Dedifferentiated amniotic fluid mesenchymal stem cell (primary cell): ENCODE data around the gene TPCN2.
"Not testable (repeated sequence)": the region's sequence is repeated elsewhere in the genome, so short reads cannot be mapped to it uniquely, and the experiment has no call there.

ENCODE experiments used
- DNase-seq: peaks from one replicate; pipeline ENCODE4 v3.0.0-alpha.2; 2016; ENCODE audit errors: extremely low spot score

Gene TPCN2

DNA sequence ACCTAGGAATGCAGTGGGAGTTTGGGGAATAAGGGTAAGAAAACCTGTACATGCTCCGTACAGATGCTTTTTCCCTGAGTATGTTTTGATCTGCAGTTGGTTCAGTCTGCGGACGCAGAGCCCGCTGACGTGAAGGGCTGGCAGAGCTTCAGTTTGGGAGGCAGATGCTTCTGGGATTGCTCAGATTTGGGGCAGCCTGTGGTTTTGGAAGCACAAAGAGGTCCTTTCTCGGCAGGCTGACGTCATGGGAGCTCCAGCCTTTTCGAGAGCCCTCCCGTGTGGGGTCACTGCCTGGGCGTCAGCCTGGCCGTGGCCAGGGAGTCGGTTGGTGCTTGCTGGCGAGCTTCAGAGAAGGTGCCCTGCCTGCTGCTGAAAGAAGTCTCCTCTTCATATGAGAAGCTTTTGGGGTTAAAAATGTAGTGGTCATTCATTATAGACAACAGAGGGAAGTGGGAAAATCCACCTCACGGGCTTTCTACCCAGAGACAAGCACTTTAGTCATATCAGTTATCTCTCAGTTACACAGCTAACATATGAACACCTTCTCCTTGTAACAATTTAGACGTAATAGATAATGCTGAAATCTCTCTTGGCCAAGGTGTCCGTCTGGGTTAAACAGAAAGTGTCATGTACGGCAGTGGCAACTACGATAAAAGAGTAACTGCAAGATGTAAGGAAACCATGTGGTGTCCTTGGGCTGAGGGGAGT is 26.8 kb downstream of the TPCN2 start:
- peak; percentile 81 for DNase-seq

DNA sequence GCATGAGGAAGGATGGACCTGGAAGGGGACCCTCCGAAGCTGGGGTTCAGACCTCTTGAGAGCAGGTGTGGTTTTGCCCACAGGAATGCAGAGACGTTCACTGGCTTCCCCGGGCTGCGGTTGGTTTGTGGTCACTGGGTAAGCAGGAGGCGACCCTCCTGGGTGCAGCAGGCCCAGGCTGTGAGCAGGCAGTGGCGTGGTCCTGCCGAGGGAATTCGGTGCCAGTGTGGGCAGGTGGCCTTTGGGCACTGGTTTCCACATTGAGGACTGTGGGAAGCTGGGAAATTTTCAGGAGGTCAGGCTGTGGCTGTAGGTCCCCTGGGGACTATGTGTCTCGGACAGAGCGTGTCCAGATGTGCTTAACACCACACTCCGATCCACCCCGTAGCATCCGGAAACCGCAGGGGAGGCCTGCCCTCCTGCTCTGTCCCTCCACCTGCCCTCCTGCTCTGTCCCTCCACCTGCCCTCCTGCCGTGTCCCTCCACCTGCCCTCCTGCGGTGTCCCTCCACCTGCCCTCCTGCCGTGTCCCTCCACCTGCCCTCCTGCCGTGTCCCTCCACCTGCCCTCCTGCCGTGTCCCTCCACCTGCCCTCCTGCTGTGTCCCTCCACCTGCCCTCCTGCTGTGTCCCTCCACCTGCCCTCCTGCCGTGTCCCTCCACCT is 27.5 kb downstream of the TPCN2 start:
- DNase-seq = no peak

DNA sequence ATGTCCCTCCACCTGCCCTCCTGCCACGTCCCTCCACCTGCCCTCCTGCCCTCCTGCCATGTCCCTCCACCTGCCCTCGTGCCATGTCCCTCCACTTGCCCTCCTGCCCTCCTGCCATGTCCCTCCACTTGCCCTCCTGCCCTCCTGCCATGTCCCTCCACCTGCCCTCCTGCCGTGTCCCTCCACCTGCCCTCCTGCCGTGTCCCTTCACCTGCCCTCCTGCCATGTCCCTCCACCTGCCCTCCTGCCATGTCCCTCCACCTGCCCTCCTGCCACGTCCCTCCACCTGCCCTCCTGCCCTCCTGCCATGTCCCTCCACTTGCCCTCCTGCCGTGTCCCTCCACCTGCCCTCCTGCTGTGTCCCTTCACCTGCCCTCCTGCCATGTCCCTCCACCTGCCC is 28.2 kb downstream of the TPCN2 start:
- not testable (repeated sequence) for DNase-seq

DNA sequence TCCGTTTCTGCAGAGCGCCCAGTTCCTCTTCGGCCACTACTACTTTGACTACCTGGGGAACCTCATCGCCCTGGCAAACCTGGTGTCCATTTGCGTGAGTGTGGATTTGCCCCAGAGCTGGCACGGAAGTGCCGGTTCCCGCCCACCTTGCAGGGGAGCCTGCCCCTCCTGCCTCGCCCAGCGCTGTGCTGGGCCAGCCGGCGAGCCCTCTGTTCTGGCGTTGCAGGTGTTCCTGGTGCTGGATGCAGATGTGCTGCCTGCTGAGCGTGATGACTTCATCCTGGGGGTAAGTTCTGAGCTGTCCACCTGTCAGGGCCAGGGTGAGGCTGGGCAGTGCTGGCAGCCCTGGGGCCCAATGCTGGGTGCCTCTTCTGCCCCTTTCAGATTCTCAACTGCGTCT is 29.8 kb downstream of the TPCN2 start:
- no peak for DNase-seq

DNA sequence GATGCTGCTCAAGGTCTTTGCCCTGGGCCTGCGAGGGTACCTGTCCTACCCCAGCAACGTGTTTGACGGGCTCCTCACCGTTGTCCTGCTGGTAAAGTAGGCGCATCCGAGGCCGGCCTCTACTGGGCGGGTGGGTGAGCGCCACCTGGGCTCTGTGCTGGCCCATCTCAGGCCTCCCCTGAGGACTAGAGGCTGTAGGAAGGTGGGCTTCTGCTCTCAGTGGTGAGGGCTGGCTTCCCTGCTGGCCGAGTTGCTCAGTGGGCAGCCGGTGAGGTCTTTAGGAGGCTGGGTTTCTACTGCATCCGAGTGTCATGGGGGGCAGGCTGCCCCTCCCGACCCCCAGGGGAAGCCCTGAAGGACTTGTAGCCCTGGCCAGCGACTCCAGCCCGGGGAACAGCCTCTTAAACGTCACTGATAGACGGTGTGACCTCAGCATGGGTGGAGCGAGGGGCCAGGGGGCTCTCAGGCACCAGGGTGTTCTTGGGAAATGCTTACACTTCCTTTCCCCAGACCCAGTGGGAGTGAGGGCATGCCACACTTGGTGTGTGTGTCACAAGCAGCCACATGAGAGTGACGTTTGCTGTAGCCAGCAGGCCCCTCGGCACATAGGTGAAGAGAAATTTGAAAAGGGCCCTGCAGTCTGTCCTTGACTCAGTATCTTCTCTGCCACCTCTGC is 30.3 kb downstream of the TPCN2 start:
- no peak for DNase-seq

DNA sequence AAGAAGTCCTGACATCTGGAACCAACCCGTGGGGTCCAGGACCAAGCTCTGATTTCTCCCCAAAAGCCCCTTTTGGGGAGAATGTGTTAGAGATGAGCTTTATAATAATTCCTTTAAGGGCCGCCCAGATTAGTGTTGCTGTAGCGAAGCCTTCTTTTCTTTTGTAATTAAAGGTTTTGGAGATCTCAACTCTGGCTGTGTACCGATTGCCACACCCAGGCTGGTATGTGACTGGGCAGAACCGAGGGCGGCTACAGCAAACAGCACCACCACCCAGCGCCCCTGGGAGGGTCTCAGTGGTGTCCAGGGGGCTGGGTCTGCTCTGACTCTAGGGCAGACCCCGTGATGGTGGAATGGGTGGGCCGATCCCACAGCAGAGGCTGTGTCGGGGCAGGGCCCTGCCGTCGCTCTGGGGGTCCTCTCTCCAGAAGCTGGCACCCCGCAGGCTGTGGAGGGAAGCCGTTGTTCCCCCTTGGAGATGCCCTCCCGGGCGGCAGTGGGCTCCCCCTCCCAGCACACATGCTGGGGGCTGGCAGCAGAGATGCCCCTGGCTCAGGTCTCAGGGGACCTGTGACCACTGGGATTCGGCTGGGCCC is 31.0 kb downstream of the TPCN2 start:
- no peak for DNase-seq

DNA sequence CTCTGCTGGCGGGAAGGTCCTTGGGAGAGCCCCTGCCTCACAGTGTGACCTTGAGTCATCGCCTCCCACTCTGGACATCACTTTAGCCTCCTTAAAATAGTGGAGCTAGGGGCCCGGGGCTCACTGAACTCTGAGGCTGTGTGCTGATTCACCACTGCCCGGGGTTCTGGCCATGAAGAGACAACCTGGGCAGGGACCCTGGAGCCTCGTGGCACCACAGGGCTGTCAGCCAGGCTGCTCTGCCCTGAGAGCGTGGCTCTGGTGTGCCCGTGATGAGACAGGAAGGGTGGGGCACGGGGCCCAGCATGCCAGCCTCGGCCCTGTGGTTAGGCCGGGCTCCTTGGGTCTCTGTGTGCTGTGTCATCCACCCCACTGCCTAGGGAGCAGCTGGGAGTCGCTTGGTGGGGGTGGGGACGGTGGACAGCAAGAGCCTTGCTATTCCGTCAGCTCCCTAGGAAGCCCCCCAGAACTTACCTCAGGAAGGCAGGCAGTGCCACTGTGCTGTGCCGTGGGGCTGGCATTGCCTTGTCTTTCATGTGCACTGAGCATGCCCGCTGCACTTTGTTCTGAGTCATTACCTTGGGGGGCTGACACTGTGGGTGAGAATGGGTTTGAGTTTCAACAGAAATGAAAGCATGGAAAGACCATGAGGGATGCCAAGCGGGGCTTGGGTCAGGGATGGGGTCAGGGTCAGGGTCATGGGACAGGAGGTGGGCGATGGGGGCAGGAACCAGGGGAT is 31.7 kb downstream of the TPCN2 start:
- peak; percentile 37 for DNase-seq

DNA sequence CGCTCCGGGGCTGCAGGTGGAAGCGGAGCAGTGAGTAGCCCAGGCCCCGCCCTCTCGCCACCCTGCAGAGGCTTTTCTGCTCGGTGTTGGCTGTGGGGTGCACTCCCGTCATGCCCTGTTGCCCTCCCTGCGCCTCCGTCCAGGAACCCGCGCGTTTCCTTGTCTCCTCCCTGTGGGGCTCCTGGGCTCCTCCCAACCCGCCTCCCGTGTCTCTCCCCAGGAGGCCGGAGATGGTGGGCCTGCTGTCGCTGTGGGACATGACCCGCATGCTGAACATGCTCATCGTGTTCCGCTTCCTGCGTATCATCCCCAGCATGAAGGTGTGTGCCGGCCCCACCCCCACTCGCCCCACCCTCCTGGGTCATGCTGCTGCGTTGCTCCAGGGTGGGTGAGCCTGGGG is 32.4 kb downstream of the TPCN2 start:
- DNase-seq = no peak

DNA sequence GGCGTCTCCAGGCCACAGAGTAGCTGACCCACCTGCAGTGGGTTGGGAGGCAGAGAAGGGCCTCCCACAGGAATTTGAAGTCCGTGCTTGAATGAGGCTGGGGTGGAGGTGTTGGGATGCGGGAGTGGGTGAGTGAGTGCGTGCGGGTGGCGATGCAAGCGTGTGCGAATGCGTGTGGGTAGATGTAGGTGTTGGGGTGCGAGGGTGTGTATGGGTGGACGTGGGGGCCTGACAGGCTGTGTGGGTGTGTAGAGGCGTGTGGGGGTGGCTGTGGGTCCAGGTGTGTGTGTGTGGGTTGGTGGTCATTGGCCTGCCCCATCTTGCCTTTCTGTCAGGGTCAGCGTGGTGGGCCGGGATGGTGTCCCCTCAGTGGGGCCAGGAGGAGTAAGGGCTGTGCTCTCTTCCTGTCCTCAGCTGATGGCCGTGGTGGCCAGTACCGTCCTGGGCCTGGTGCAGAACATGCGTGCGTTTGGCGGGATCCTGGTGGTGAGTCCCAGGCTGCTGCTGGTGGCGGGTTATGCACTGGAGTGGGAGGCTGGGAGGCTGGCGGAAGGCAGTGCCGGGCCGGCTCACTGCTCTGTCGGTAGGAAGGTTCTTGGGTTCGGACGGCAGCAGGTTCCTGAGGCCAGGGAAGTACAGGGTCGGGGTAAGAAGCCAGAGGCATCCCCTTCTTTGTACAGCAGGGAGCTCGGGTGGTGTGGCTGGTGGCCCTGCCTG is 35.0 kb downstream of the TPCN2 start:
- no peak for DNase-seq

DNA sequence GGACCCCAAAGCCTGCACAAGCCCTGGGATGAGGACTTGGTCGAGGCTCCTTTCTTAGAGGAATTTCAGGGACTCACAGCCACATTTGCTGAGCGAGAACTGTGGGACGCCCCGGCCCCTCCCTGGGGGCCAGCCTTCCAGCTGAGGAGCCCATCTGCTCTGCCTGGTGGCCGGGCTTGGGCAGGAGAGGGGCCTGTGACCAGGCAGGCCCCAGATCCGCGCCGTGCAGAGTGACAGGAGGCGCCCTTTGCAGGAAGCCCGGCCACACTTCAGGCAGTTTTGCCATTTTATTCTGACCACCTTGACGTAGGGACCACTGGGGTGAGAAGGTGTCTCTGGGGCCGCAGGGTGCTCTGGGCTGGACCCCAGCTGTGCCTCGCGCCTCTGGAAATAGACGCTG is 35.6 kb downstream of the TPCN2 start:
- no peak for DNase-seq

DNA sequence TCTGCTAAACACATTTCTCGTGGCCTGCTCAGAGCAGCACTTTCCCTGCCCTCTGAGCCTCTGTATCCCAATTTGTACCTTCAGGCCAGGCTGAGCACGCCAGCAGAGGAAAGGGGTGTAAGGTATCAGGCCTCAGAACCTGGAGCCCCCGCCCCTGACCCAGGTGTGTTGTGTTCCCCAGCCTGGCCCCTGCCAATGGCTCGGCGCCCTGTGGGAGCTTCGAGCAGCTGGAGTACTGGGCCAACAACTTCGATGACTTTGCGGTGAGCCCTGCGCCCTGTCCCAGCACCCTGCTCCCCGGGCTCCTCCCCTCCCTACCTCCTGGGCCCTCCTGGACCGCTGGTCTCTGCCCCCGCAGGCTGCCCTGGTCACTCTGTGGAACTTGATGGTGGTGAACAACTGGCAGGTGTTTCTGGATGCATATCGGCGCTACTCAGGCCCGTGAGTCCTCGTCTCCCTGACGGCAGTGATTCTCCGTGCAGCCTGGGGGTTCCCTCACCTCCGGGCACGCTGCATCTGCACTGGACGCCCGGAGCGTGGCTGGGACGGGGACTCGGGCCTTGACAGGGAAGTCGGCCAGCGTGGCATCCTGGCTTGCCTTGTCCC is 36.9 kb downstream of the TPCN2 start:
- DNase-seq = no peak

DNA sequence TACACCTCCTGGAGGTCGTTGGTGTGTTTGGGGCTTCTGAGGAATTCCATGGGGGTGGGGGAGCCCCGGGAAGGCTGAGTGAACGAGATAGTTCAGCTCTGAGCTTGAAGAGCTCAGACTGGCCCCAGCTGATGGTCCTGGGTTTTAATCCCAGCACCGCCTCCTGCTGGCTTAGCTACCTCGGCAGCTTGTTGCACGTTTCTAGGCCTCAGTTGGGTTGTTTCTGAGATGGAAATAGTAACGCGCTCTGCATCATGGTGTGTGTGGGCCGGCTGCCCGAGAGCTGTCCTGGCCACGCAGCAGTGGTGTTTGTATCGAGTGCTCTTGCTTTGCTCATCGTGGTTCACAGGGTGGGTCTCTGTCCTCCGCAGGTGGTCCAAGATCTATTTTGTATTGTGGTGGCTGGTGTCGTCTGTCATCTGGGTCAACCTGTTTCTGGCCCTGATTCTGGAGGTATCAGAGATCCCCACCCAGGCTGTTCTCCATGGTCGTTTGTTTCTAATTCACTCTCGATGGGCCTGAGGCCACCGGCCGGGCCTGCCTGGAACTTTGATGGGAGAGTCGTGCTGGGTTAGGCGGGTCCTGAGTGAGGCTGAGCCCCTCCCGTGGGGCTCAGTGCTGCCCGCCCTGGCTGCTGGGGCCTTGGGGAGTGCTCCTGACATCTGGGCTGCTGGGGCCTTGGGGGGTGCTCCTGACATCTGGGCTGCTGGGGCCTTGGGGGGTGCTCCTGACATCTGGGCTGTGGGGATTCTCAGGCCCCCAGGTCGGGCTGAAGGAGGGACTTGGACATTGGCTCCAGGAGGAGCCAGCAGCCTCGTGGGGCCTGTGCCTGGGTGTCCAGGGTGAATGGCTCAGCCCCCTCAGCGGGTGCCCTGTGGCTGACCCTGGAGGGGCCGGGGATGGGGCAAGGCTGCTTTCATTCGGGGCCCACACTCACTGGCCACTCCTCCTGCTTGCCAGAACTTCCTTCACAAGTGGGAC is 37.7 kb downstream of the TPCN2 start:
- no peak for DNase-seq

DNA sequence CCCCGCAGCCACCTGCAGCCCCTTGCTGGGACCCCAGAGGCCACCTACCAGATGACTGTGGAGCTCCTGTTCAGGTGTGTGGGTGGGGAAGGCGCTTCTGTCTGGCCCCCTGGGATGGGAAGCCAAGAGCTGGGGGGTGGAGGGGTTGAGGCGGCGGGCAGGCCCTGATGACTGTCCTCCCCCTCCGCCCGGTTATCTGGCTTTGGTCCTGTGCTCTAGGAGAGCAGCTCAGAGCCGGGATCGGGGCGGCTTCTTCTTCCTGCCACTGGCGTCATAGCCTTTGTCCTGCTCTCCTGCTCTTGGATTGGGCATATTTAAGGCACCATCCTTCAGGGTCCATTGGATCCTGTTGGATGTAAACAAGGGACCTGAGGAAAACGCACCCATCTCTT is 38.4 kb downstream of the TPCN2 start:
- no peak for DNase-seq

DNA sequence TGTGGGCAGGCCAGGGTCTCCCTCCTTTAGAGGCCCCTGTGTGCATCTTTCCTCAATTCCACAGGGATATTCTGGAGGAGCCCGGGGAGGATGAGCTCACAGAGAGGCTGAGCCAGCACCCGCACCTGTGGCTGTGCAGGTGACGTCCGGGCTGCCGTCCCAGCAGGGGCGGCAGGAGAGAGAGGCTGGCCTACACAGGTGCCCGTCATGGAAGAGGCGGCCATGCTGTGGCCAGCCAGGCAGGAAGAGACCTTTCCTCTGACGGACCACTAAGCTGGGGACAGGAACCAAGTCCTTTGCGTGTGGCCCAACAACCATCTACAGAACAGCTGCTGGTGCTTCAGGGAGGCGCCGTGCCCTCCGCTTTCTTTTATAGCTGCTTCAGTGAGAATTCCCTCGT is 39.1 kb downstream of the TPCN2 start:
- no peak for DNase-seq

DNA sequence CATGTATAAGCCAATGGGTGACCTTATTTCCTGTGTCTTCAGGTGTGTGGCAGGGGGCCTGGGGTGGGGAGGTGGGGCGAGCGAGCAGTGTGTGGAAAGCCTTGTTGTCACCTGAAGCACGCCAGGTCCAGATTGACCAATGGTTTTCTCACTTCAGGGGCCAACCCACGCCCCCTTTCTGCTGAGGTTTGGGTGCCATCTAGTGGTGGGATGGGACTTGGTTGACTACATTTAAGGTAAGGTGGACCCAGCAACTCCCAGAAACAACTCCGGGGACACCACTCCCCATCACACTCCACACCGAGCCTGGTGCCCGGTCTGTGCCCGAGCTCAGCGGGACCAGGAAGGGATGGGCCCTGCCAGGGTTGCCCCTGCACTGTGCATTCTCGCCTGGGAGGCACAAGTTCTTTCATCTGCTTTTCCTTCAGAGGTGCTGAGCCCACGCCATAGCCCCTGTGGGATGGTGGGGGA is 40.0 kb downstream of the TPCN2 start:
- DNase-seq = peak; percentile 69

DNA sequence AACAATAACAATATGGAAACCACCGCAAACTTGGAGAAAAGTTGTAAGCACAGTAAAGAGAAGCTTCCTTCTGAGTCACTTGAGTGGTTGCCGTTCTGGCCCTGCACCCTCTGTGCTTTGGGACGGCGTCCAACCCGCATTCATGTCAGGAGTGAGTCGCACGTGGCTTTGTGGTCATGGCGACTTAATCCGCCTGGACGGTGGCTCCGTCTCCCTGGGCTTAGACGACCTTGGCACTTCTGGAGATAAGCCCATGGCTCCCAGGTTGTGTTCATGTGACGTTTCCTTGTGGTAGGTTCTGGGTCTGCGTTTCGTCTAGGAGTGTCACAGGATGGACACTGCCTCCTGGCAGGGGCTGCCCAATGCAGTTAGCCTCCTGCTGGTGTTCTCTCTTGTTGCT is 40.5 kb downstream of the TPCN2 start:
- DNase-seq = peak; percentile 16

DNA sequence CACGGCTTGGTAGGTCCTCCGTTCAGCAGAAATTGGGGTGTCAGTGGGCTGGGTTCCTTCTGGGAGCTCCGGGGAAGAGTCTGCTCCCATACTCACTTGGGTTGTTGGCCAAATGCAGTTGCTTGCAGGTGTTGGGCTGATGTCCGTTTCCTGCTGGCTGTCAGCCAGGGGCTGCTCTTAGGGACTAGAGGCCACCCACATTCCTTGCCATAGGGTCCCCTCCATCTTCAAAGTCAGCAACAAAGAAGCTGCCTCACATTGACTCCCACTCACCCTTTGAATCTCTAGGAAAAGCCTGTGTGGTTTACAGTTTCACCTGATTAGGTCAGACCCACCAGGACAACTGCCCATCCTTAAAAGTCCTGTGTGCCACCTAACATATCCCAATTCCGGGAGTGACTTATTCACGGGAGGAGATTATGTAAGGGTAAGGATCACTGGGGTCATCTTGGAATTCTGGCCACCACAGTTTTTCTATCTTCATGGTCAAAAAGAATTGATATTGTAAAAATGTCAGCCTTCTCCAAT is 43.0 kb downstream of the TPCN2 start:
- no peak for DNase-seq

DNA sequence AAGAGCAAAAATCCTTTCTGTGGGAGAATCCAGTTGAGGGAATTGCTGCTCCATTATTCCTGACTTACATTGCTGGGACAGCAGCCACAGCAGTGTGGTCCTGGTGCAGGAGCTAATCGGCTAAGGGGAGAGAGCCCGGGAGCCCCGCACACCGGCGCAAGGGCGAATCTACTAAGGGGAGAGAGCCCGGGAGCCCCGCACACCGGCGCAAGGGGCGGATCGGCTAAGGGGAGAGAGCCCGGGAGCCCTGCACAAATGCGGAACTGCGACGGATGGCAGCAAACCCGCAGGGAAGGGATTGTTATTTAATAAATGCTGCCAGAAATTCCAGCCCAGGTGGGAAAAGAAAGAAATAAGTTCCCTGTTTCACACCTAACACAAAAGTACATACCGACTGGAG is 43.5 kb downstream of the TPCN2 start:
- no peak for DNase-seq

DNA sequence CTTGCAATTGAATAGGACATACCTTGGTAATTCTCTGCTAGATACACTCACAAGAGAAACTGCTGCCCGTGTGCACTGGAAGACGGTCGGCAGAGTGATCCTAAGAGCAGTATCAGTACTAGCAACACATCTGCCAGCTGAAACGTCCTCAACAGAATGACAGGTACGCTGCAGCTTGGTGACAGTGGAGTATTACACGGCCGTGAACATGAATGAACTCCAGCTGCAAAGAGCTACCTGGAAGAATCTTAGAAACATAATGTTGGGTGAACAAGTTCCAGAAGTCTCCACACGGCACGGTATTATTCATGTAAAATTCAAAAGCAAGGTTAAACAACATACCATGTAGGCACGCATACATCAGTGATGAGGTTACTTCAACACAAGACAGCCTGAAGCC is 44.4 kb downstream of the TPCN2 start:
- DNase-seq = no peak
